Sigmoid colon (tissue), 7 donors: ENCODE results near the gene MCF2L. TPM values are rescaled to one million over a fixed set of nuclear protein-coding genes. Genes with fewer than 3 reads are reported as not detected.

Experiments
- DNase-seq: peaks from one replicate; pipeline ENCODE4 v3.0.0-alpha.2; 2019
- H3K27ac ChIP-seq, 4 donors: fragments of 200-600 bp; sonication (generic); one replicate each; pipeline ENCODE4 v1.5.1; 2016 to 2019; ENCODE audit warnings: mild to moderate bottlenecking in 1 of 4
- H3K27me3 ChIP-seq, 3 donors: fragments of 200-600 bp; sonication (generic); one replicate each; pipeline ENCODE4 v1.5.1; 2019; ENCODE audit warnings: mild to moderate bottlenecking in 1 of 3
- H3K36me3 ChIP-seq, 4 donors: fragments of 200-600 bp; sonication (generic); one replicate each; pipeline ENCODE4 v1.5.1; 2016 to 2019
- H3K4me1 ChIP-seq, 4 donors: fragments of 200-600 bp; sonication (generic); one replicate each; pipeline ENCODE4 v1.5.1; 2017 to 2019
- H3K4me3 ChIP-seq, 4 donors: fragments of 200-600 bp; sonication (generic); one replicate each; pipeline ENCODE4 v1.5.1; 2017 to 2019; ENCODE audit warnings: mild to moderate bottlenecking in 2 of 4, moderate library complexity in 1 of 4
- H3K9me3 ChIP-seq, 4 donors: fragments of 200-600 bp in 3 of 4; sonication (generic) in 3 of 4; one replicate each; pipeline versions ENCODE4 v1.5.1 to v1.6.1; 2013 to 2019
- EP300 ChIP-seq, 4 donors: sonication (generic); formaldehyde crosslinking; IDR thresholded peaks; one replicate each; pipeline ENCODE4 v1.6.1; 2017; ENCODE audit warnings: antibody characterized with exemption in 4 of 4
- POLR2A ChIP-seq, 2 donors: fragments of 450-650 bp; IDR thresholded peaks; one replicate each; pipeline ENCODE4 v1.6.1; 2016; ENCODE audit warnings: antibody characterized with exemption in 2 of 2, mild to moderate bottlenecking in 2 of 2, moderate library complexity in 2 of 2
- POLR2AphosphoS5 ChIP-seq, 4 donors: sonication (generic); formaldehyde crosslinking; IDR thresholded peaks; one replicate each; pipeline ENCODE4 v1.6.1; 2017; ENCODE audit warnings: antibody characterized with exemption in 4 of 4
- WGBS, 2 donors: extraction: QIAGEN DNeasy Blood & Tissue Kit; methylation state at CpG; one replicate each; pipeline ENCODE4 v1.1.7; 2013; 5-methylcytosine and 5-hydroxymethylcytosine counted together
- intact Hi-C: fragments of 100-400 bp; cut with DNase I; formaldehyde crosslinking; loops from one replicate; pipeline ENCODE4 v1.15.1; 2023
- polyA plus RNA-seq, 3 donors: library from polyadenylated mRNA; stranded (reverse); fragments of 200-250 nt; gene quantifications; one replicate each; pipeline ENCODE4 v1.2.3, GENCODE V29; 2013
- total RNA-seq, 4 donors: library from RNA; depleted of rRNA; stranded (reverse); fragments of >200 nt; gene quantifications; one replicate each; pipeline ENCODE4 v1.1.0, GENCODE V29; 2016
- TF ChIP-seq, protein P1 (sequence below), 4 experiments: fragments of 450-650 bp in 3 of 4; fragments of 200-600 bp in 1 of 4; IDR thresholded peaks; one replicate each; pipeline ENCODE4 v1.5.1; 2016 to 2019; ENCODE audit warnings: antibody characterized with exemption in 4 of 4, mild to moderate bottlenecking in 3 of 4, moderate library complexity in 2 of 4
- donor health status: healthy with polysubstance abuse.
- donor health status: Bipolar disorder and iron deficiency.
- donor health status: healthy.

The MCF2L gene
- total and polyA plus RNA-seq, 7 donors, result 7.5 to 59.9 (median 20.2) TPM

DNA sequence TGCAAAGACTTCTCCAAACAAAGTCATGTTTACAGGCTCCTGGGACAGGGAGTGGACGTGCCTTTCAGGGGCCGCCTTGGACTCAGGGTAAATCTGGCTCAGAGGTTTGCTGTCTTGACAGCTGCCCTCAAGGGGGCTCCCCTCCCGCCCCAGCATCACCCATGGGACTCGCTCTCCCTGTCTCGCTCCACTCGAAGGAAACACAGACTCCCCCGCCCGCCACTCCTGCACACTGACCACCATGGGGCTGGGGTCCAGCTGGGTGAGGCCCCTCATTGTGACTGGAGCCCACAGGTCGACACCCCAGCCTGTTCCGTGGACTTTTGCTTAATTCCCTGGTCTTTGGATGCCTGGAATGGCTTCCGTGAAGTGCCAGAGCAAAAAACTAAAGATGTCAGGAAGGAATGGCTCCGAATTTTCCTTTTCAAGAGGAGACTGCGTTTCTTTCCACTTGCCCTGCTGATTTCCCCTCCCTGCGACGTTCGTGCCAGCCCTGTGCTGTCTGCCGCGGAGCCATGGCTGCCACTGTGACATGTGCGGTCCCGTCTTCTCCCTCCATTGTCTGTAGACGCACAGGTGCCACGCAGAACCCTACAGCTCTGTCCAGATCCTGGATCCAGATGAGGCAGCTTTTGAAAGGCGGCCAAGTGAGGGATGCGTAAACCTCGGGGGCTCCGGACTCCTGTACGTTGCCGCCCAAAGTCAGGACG, 48.6 kb downstream of the MCF2L start:
- Histone ChIP-seq H3K9me3 (peaks cover 0 to 2% (median 0%) of the 10 kb centered on the region in 4 donors), H3K27ac (no peak overlapping the region), H3K4me3 (no peak overlapping the region), H3K27me3 (peaks cover 0 to 9% (median 3%) of the 10 kb centered on the region in 3 donors), H3K4me1 (no peaks in the 10 kb centered on the region), H3K36me3 (no peaks in the 10 kb centered on the region)
- 90 to 91% methylated on average over 29 of the region's 29 CpGs for WGBS, 2 donors
- no peak for DNase-seq
- intact Hi-C loops, result no loop called here
- no peak for TF ChIP-seq EP300 (IDR thresholded peaks at IDR 0.05)
- TF ChIP-seq POLR2A (IDR thresholded peaks at IDR 0.05), result no peak
- TF ChIP-seq POLR2AphosphoS5 (IDR thresholded peaks at IDR 0.05), result no peak
- TF ChIP-seq, protein P1, sequence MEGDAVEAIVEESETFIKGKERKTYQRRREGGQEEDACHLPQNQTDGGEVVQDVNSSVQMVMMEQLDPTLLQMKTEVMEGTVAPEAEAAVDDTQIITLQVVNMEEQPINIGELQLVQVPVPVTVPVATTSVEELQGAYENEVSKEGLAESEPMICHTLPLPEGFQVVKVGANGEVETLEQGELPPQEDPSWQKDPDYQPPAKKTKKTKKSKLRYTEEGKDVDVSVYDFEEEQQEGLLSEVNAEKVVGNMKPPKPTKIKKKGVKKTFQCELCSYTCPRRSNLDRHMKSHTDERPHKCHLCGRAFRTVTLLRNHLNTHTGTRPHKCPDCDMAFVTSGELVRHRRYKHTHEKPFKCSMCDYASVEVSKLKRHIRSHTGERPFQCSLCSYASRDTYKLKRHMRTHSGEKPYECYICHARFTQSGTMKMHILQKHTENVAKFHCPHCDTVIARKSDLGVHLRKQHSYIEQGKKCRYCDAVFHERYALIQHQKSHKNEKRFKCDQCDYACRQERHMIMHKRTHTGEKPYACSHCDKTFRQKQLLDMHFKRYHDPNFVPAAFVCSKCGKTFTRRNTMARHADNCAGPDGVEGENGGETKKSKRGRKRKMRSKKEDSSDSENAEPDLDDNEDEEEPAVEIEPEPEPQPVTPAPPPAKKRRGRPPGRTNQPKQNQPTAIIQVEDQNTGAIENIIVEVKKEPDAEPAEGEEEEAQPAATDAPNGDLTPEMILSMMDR (IDR thresholded peaks at IDR 0.05), result no peak

DNA sequence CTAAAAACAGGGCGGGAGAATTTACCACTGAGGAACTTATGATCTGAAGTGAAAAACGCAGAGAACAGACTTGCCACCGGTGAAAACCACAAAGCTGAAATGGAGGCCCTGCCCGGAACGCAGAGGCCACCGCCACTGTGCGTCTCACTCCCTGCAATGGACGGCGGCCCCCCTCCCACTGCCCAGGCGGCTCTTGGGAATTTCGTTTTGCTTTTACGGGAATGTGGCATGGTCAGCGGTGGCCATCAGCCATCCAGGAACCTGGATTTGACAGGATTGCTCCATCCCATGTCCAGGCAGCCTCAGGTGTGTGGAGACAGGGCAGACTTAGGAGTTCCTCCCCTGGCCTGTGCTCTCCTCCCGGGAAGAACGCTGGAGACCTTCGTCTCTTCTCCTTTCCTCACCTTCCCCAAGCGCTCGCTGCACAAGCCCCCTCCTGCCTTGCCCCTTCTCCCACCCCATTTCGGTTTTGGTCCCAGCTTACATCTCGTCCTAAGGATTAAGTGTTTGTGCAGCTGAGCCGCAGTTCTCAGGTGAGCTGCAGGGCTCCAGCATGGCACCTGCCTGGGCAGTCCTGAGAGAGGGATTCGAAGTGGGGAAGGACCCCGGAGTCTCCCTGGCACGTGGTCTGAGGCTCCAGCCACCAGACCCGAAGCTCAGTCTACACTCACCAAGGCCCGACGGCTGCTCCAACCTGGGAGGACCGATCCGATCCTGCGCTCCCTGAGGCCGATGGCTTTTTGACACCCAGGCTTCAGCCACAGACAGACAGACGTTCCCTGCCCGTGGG, 49.9 kb downstream of the MCF2L start:
- Histone ChIP-seq H3K4me3 (no peak overlapping the region), H3K4me1 (no peaks in the 10 kb centered on the region), H3K27me3 (peaks cover 0 to 21% (median 7%) of the 10 kb centered on the region in 3 donors), H3K36me3 (no peaks in the 10 kb centered on the region), H3K9me3 (peaks cover 0 to 2% (median 0%) of the 10 kb centered on the region in 4 donors), H3K27ac (no peak overlapping the region)
- intact Hi-C loops, result no loop called here
- TF ChIP-seq POLR2A (IDR thresholded peaks at IDR 0.05) (no peak), POLR2AphosphoS5 (IDR thresholded peaks at IDR 0.05) (no peak), EP300 (IDR thresholded peaks at IDR 0.05) (no peak)
- TF ChIP-seq, protein P1 (IDR thresholded peaks at IDR 0.05), result no peak
- DNase-seq, result no peak
- 89 to 94% methylated on average over 33 of the region's 33 CpGs for WGBS, 2 donors

DNA sequence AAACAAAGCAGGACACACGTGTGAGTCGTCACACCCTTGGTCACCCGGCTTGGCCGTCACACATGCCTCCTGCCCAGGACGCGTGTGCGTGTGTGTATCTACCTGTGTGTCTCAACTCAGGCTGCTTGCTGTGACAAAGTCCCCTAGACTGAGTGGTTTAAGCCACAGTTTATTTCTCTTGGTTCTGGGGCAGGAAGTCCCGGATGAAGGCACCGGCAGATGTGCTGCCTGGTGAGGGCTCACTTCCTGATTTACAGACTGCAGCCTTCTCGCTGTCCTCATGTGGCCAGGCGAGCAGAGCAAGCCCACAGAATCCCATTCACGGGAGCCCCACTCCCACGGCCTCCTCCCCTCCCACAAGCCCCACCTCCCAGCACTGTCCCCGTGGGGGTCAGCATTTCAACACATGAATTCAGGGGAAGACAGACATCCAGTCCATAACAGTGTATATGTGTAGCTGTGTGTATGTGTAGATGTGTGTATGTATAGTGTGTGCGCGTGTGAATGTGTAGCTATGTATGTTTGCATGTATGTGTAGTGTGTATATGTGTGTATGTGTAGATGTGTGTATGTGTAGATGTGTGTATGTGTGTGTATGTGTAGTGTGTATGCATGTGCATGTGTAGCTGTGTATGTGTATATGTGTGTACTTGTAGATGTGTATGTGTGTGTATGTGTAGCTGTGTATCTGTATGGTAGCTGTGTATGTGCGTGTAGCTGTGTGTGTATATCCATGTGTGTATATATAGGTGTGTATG, 51.5 kb downstream of the MCF2L start:
- 80 to 86% methylated on average over 17 of the region's 17 CpGs for WGBS, 2 donors
- no peaks in the 10 kb centered on the region for H3K4me1 ChIP-seq
- no peak overlapping the region for H3K4me3 ChIP-seq
- peaks cover 0 to 2% (median 0%) of the 10 kb centered on the region in 4 donors for H3K9me3 ChIP-seq
- peaks cover 0 to 21% (median 7%) of the 10 kb centered on the region in 3 donors for H3K27me3 ChIP-seq
- intact Hi-C loops, result no loop called here
- no peaks in the 10 kb centered on the region for H3K36me3 ChIP-seq
- no peak for DNase-seq
- no peak overlapping the region for H3K27ac ChIP-seq
- TF ChIP-seq EP300 (IDR thresholded peaks at IDR 0.05), result no peak
- TF ChIP-seq, protein P1 (IDR thresholded peaks at IDR 0.05), result no peak
- no peak for TF ChIP-seq POLR2A (IDR thresholded peaks at IDR 0.05)
- no peak for TF ChIP-seq POLR2AphosphoS5 (IDR thresholded peaks at IDR 0.05)

DNA sequence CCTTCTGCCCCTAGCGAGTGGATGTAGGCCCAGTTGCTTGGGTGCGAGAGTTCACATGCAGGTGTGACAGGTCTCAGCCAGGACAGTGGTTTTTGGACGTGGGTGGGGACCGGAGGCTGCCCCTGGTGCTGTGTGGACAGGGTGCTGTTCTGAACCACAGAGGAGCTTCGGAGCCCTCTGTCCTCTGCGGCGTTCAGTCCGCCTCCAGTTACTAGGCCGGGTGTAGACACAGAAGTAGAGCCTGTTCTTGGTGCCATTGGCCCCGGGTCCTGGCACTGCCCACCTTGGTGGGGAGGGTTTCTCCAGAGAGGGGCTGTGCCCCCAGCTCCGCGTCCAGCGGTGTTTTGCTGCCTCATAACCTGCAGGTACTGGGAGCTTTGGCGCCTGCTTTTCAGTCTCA, 52.4 kb downstream of the MCF2L start:
- intact Hi-C loops, result no loop called here
- TF ChIP-seq, protein P1 (IDR thresholded peaks at IDR 0.05), result no peak
- TF ChIP-seq EP300 (IDR thresholded peaks at IDR 0.05), result no peak
- TF ChIP-seq POLR2AphosphoS5 (IDR thresholded peaks at IDR 0.05), result no peak
- no peak for TF ChIP-seq POLR2A (IDR thresholded peaks at IDR 0.05)
- DNase-seq, result no peak
- H3K27ac ChIP-seq, result no peak overlapping the region
- H3K4me1 ChIP-seq, result no peaks in the 10 kb centered on the region
- H3K27me3 ChIP-seq, result peaks cover 0 to 23% (median 10%) of the 10 kb centered on the region in 3 donors
- WGBS, 2 donors, result 94 to 95% methylated on average over 14 of the region's 14 CpGs
- H3K4me3 ChIP-seq, result no peak overlapping the region
- peaks cover 0 to 2% (median 0%) of the 10 kb centered on the region in 4 donors for H3K9me3 ChIP-seq
- H3K36me3 ChIP-seq, result no peaks in the 10 kb centered on the region
